Choroid plexus epithelial cell (primary cell): ENCODE results near the gene ZNF750.

Experiments used
- DNase-seq: peaks from one replicate; pipeline ENCODE4 v3.0.0-alpha.2; 2010; ENCODE audit warnings: low read depth
- H3K4me3 ChIP-seq: 2 replicates; pipeline ENCODE4 v1.5.1; 2011; ENCODE audit warnings: low read depth, mild to moderate bottlenecking, control low read depth, low read length, moderate library complexity
- CTCF ChIP-seq: conservative IDR thresholded peaks from 2 replicates; pipeline ENCODE4 v1.5.1; 2011; ENCODE audit warnings: low read depth, mild to moderate bottlenecking, control low read depth, inconsistent platforms, low read length, moderate library complexity

Gene ZNF750

GRCh38 chr17:82867763-82868325, 28.0 kb upstream of the ZNF750 start:
- DNase-seq = no peak
- H3K4me3 ChIP-seq = no peak overlapping the region
- TF ChIP-seq CTCF = no peak

GRCh38 chr17:82866590-82867191, 26.9 kb upstream of the ZNF750 start:
- peak; percentile 87 for DNase-seq
- H3K4me3 ChIP-seq = no peak overlapping the region
- no peak for TF ChIP-seq CTCF

- no peak for DNase-seq
- no peak for TF ChIP-seq CTCF
- no peak overlapping the region for H3K4me3 ChIP-seq
Observed at GRCh38 chr17:82865774-82866395, 26.1 kb upstream of the ZNF750 start.

- no peak overlapping the region for H3K4me3 ChIP-seq
- DNase-seq = no peak
- no peak for TF ChIP-seq CTCF
Observed at GRCh38 chr17:82865274-82865673, 25.5 kb upstream of the ZNF750 start.

GRCh38 chr17:82864713-82865248, 25.0 kb upstream of the ZNF750 start:
- H3K4me3 ChIP-seq = no peak overlapping the region
- TF ChIP-seq CTCF = no peak
- DNase-seq = no peak

GRCh38 chr17:82863941-82864712, 24.3 kb upstream of the ZNF750 start:
- DNase-seq = peak; percentile 81
- H3K4me3 ChIP-seq = no peak overlapping the region
- no peak for TF ChIP-seq CTCF
